Keratinocyte (primary cell): Measurements from ENCODE around the gene ABLIM2. TPM values are rescaled to one million over a fixed set of nuclear protein-coding genes. Genes with fewer than 3 reads are reported as not detected.

Source experiments
- DNase-seq: peaks from one replicate; pipeline ENCODE4 v3.0.0-alpha.2; 2011; ENCODE audit warnings: low read depth, missing footprints, low spot score
- FAIRE-seq: peaks from 2 replicates; lab custom pipeline; 2011; peaks lifted over from hg19 to GRCh38; lab: Jason Lieb, UNC
- H2AFZ ChIP-seq: 2 replicates; pipeline ENCODE4 v1.6.0; 2012; ENCODE audit warnings: low read length, control low read depth, inconsistent platforms; ENCODE audit not compliant: control insufficient read depth
- H3K27ac ChIP-seq: 2 replicates; pipeline ENCODE4 v1.5.1; 2011; ENCODE audit warnings: low read length; ENCODE audit not compliant: control insufficient read depth, insufficient read depth
- H3K27me3 ChIP-seq: 3 replicates; pipeline ENCODE4 v1.6.0; 2011; ENCODE audit warnings: low read length; ENCODE audit not compliant: control insufficient read depth, insufficient read depth; ENCODE audit errors: extremely low read depth
- H3K36me3 ChIP-seq, 2 experiments: 2 replicates in 1 of 2; 3 replicates in 1 of 2; pipeline ENCODE4 v1.5.1; 2011; ENCODE audit warnings: low read length in 2 of 2, mild to moderate bottlenecking in 1 of 2; ENCODE audit not compliant: control insufficient read depth in 2 of 2, insufficient read depth in 2 of 2; ENCODE audit errors: extremely low read depth in 1 of 2
- H3K4me1 ChIP-seq: 3 replicates; pipeline ENCODE4 v1.5.1; 2011; ENCODE audit warnings: low read length; ENCODE audit not compliant: control insufficient read depth, insufficient read depth; ENCODE audit errors: extremely low read depth
- H3K4me2 ChIP-seq: 3 replicates; pipeline ENCODE4 v1.6.0; 2011; ENCODE audit warnings: low read depth, low read length; ENCODE audit not compliant: control insufficient read depth, insufficient read depth; ENCODE audit errors: extremely low read depth
- H3K4me3 ChIP-seq, 3 experiments: fragments of 200-600 bp in 1 of 3; sonication (generic) in 1 of 3; 2 replicates in 2 of 3; 3 replicates in 1 of 3; pipeline ENCODE4 v1.5.1; 2011 to 2016; ENCODE audit warnings: low read length in 3 of 3, mild to moderate bottlenecking in 3 of 3, control low read depth in 2 of 3, inconsistent platforms in 1 of 3, low read depth in 1 of 3, mixed read lengths in 1 of 3, mixed run types in 1 of 3, moderate library complexity in 1 of 3; ENCODE audit not compliant: control insufficient read depth in 2 of 3, insufficient read depth in 2 of 3; ENCODE audit errors: extremely low read depth in 1 of 3
- H3K79me2 ChIP-seq: 2 replicates; pipeline ENCODE4 v1.6.0; 2012; ENCODE audit warnings: low read length; ENCODE audit not compliant: control insufficient read depth, insufficient read depth
- H3K9ac ChIP-seq: 3 replicates; pipeline ENCODE4 v1.6.0; 2011; ENCODE audit warnings: low read length; ENCODE audit not compliant: control insufficient read depth, insufficient read depth; ENCODE audit errors: extremely low read depth
- H3K9me1 ChIP-seq: 3 replicates; pipeline ENCODE4 v1.6.0; 2011; ENCODE audit warnings: low read length; ENCODE audit not compliant: control insufficient read depth, insufficient read depth; ENCODE audit errors: extremely low read depth
- H3K9me3 ChIP-seq: 2 replicates; pipeline ENCODE4 v1.5.1; 2012; ENCODE audit warnings: low read depth, low read length; ENCODE audit not compliant: control insufficient read depth
- H4K20me1 ChIP-seq: 3 replicates; pipeline ENCODE4 v1.6.0; 2011; ENCODE audit warnings: low read length; ENCODE audit not compliant: control insufficient read depth, insufficient read depth; ENCODE audit errors: extremely low read depth
- EZH2 ChIP-seq: IDR thresholded peaks from one replicate; pipeline ENCODE4 v1.6.1; 2012; ENCODE audit warnings: inconsistent platforms, mild to moderate bottlenecking, low read length, moderate library complexity
- dilution Hi-C: fragments of 300-500 bp; cut with MboI; formaldehyde crosslinking; loops from one replicate; pipeline ENCODE4 v1.7.0; 2020; ENCODE audit warnings: low sequenced_read_pairs; ENCODE audit not compliant: extremely low pct_ligation_motif_present
- polyA plus RNA-seq, 5 experiments: library from polyadenylated mRNA; depleted of rRNA in 3 of 5; stranded (reverse) in 3 of 5; stranded (forward) in 1 of 5; unstranded in 1 of 5; fragments of >200 nt; gene quantifications; 1 replicate in 1 of 5; 2 replicates in 3 of 5; 3 replicates in 1 of 5; pipeline versions ENCODE4 v1.2.1 to v1.2.3, GENCODE V29; 2011 to 2012; ENCODE audit warnings: missing spikeins in 2 of 5, low read depth in 1 of 5, low replicate concordance in 1 of 5
- TF ChIP-seq, protein P1 (sequence below), 3 experiments: IDR thresholded peaks in 1 of 3; conservative IDR thresholded peaks in 1 of 3; optimal IDR thresholded peaks in 1 of 3; 2 replicates in 2 of 3; 3 replicates in 1 of 3; pipeline versions ENCODE3 to v1.5.1; 2011; ENCODE audit warnings: low read length in 3 of 3, mild to moderate bottlenecking in 3 of 3, moderate library complexity in 2 of 3, control low read depth in 1 of 3, inconsistent platforms in 1 of 3; ENCODE audit not compliant: insufficient read depth in 2 of 3; ENCODE audit errors: extremely low read depth in 1 of 3

Gene ABLIM2
- polyA plus RNA-seq, 1 donor (not counting 4 experiments of a cell fraction or from before 2014, with no cell fraction given) = 0.94 TPM

DNA sequence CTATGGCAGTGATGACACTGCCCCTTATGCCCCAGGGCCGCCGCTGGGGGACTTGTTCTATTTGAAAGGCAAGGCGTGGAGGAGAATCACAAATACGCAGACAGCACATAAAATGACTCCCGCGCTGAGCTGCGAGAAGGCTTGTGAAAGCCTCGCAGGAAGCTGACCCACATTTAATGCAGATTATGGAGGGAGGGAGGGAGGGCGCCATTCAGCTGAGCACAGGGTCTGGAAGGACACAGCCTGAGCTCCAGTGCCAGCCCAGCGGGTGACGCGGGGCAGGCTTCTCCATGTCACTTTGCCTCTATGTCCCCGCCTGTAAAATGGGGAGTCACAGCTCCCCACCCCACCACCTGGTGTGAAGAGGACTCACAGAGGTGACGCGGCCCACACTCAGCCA is 14.3 kb downstream of the ABLIM2 start:
- no peaks in the 10 kb centered on the region for H3K79me2 ChIP-seq
- H3K9me1 ChIP-seq = no peaks in the 10 kb centered on the region
- no peak overlapping the region for H3K4me2 ChIP-seq
- H3K4me3 ChIP-seq = no peak overlapping the region
- TF ChIP-seq EZH2 = no peak
- TF ChIP-seq, protein P1, sequence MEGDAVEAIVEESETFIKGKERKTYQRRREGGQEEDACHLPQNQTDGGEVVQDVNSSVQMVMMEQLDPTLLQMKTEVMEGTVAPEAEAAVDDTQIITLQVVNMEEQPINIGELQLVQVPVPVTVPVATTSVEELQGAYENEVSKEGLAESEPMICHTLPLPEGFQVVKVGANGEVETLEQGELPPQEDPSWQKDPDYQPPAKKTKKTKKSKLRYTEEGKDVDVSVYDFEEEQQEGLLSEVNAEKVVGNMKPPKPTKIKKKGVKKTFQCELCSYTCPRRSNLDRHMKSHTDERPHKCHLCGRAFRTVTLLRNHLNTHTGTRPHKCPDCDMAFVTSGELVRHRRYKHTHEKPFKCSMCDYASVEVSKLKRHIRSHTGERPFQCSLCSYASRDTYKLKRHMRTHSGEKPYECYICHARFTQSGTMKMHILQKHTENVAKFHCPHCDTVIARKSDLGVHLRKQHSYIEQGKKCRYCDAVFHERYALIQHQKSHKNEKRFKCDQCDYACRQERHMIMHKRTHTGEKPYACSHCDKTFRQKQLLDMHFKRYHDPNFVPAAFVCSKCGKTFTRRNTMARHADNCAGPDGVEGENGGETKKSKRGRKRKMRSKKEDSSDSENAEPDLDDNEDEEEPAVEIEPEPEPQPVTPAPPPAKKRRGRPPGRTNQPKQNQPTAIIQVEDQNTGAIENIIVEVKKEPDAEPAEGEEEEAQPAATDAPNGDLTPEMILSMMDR (optimal IDR thresholded peaks at IDR 0.05 in 1 of 3, IDR thresholded peaks at IDR 0.05 in 1 of 3, conservative IDR thresholded peaks at IDR 0.05 in 1 of 3; ENCODE audit: extremely low read depth in 1 of 3, insufficient read depth in 2 of 3, low read length in 3 of 3) = no peak
- H3K9me3 ChIP-seq = no peaks in the 10 kb centered on the region
- no peak overlapping the region for H3K9ac ChIP-seq
- FAIRE-seq = no peak
- DNase-seq = no peak
- H4K20me1 ChIP-seq = no peaks in the 10 kb centered on the region
- no peaks in the 10 kb centered on the region for H3K4me1 ChIP-seq
- H3K36me3 ChIP-seq = no peaks in the 10 kb centered on the region
- peaks cover 26% of the 10 kb centered on the region for H3K27me3 ChIP-seq
- H2AFZ ChIP-seq = no peak overlapping the region
- H3K27ac ChIP-seq = no peak overlapping the region
- dilution Hi-C loops = no loop called here

DNA sequence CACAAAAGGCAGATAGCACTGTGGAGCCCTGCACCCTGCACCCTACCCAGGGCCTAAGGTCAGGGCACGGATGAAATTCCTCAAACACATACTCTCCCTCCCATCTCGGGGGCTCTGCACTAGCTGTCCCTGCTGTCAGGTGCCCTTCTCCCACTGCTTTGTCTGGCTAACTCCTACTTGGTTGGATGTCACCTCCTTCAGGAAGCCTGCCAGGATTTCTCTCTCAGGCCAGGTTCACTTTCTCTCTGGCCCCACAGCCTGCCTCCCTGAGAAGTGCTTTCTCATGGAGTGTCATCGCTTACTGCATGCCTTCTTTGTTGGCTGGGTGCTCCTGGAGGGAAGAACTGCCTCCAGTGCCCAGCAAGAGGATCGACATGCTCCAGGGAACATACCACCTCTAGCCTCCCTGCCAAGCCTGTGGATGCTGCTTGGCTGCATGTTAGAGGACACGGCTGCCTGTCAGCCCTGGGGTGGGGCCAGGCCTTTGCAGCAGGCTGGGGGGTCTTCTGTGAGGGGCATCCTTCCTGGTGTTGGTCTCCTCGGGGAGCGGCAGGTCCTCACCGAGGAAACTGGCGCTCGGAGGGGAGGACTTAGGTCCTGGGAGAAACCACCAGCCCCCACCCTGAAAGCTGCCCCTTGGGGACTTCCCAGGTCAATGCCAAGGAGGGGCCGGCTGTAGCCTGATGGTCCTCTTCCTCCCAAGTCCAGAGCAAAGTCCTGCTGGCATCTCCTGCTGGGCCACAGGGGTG is 15.0 kb downstream of the ABLIM2 start:
- no peaks in the 10 kb centered on the region for H3K9me1 ChIP-seq
- FAIRE-seq = no peak
- no peak overlapping the region for H3K4me2 ChIP-seq
- no peaks in the 10 kb centered on the region for H3K4me1 ChIP-seq
- no peaks in the 10 kb centered on the region for H3K79me2 ChIP-seq
- TF ChIP-seq, protein P1 (optimal IDR thresholded peaks at IDR 0.05 in 1 of 3, IDR thresholded peaks at IDR 0.05 in 1 of 3, conservative IDR thresholded peaks at IDR 0.05 in 1 of 3; ENCODE audit: extremely low read depth in 1 of 3, insufficient read depth in 2 of 3, low read length in 3 of 3) = no peak
- TF ChIP-seq EZH2 = no peak
- H3K27me3 ChIP-seq = peaks cover 22% of the 10 kb centered on the region
- H2AFZ ChIP-seq = no peak overlapping the region
- H3K36me3 ChIP-seq = no peaks in the 10 kb centered on the region
- DNase-seq = no peak
- dilution Hi-C loops = no loop called here
- no peaks in the 10 kb centered on the region for H3K9me3 ChIP-seq
- H3K27ac ChIP-seq = no peak overlapping the region
- no peak overlapping the region for H3K4me3 ChIP-seq
- no peak overlapping the region for H3K9ac ChIP-seq
- H4K20me1 ChIP-seq = no peaks in the 10 kb centered on the region
